GM12878 (cell line): ENCODE data around the gene DNMT3B. TPM values are rescaled to one million over a fixed set of nuclear protein-coding genes. Genes with fewer than 3 reads are reported as not detected.
A peak's percentile ranks its signal among the peaks of the same experiment; 100 is the strongest.

Source experiments
- ATAC-seq: fragments of 200-7000 bp; cut with Tn5 transposase; 3 replicates; pipeline ENCODE4 v1.9.1; 2020; ENCODE audit warnings: mild to moderate bottlenecking, moderate library complexity
- BruUV-seq: library from RNA; stranded (reverse); fragments of 400-500 nt; replicated peaks from 2 replicates; lab custom pipeline; 2021; lab: Mats Ljungman, UMichigan
- CTCF ChIA-PET: fragments of 300-600 bp; sonication (Branson Sonifier 250); formaldehyde crosslinking; extraction: SDS; loops from one replicate; lab custom pipeline; 2021; ENCODE audit warnings: inconsistent platforms; lab: Yijun Ruan, JAX
- POLR2A ChIA-PET: fragments of 350-600 bp; formaldehyde crosslinking; extraction: SDS; loops from one replicate; lab custom pipeline; 2021; ENCODE audit warnings: inconsistent platforms; lab: Charles Lee
- RAD21 ChIA-PET: fragments of 300-600 bp; sonication (Branson Sonifier 250); formaldehyde crosslinking; loops from one replicate; lab custom pipeline; 2023; ENCODE audit warnings: antibody characterized with exemption; ENCODE audit not compliant: unreplicated experiment; lab: Charles Lee
- SMC1A ChIA-PET: fragments of 300-600 bp; sonication (Branson Sonifier 250); formaldehyde crosslinking; loops from one replicate; lab custom pipeline; 2023; ENCODE audit not compliant: unreplicated experiment, uncharacterized antibody; lab: Charles Lee
- DNase-seq: peaks from one replicate; pipeline ENCODE4 v3.0.0-alpha.2; 2011; ENCODE audit warnings: low read depth, low spot score
- FAIRE-seq: peaks from 3 replicates; lab custom pipeline; 2011; peaks lifted over from hg19 to GRCh38; lab: Jason Lieb, UNC
- H2AFZ ChIP-seq: 2 replicates; pipeline ENCODE4 v1.6.0; 2011; ENCODE audit warnings: low read depth, low read length, control low read depth; ENCODE audit not compliant: control insufficient read depth
- H3K27ac ChIP-seq: 2 replicates; pipeline ENCODE4 v1.5.1; 2011; ENCODE audit warnings: control low read depth; ENCODE audit not compliant: control insufficient read depth, insufficient read depth
- H3K27me3 ChIP-seq, 2 experiments: replicated peaks in 1 of 2; 2 replicates each; pipeline versions ENCODE4 v1.6.0 to v1.6.1; 2011; ENCODE audit warnings: low read length in 1 of 2; ENCODE audit not compliant: control insufficient read depth in 2 of 2, insufficient read depth in 2 of 2
- H3K36me3 ChIP-seq, 2 experiments: 2 replicates each; pipeline ENCODE4 v1.5.1; 2011; ENCODE audit warnings: low read length in 1 of 2; ENCODE audit not compliant: control insufficient read depth in 2 of 2, insufficient read depth in 2 of 2
- H3K4me1 ChIP-seq: 2 replicates; pipeline ENCODE4 v1.6.1; 2011; ENCODE audit warnings: mild to moderate bottlenecking, low read length, moderate library complexity, mixed read lengths; ENCODE audit not compliant: control insufficient read depth, insufficient read depth
- H3K4me2 ChIP-seq: 2 replicates; pipeline ENCODE4 v1.6.0; 2011; ENCODE audit warnings: control low read depth; ENCODE audit not compliant: control insufficient read depth, insufficient read depth
- H3K4me3 ChIP-seq: fragments of 200-600 bp; sonication (generic); 2 replicates; pipeline ENCODE4 v1.5.1; 2016
- H3K79me2 ChIP-seq: 2 replicates; pipeline ENCODE4 v1.6.0; 2011; ENCODE audit warnings: low read length; ENCODE audit not compliant: control insufficient read depth, insufficient read depth
- H3K9ac ChIP-seq: 2 replicates; pipeline ENCODE4 v1.8.0; 2011; ENCODE audit warnings: low read length, control low read depth, mixed read lengths; ENCODE audit not compliant: control insufficient read depth, insufficient read depth
- H3K9me3 ChIP-seq: replicated peaks from 3 replicates; pipeline ENCODE4 v1.5.1; 2011; ENCODE audit warnings: mild to moderate bottlenecking, low read length; ENCODE audit not compliant: control insufficient read depth, insufficient read depth
- H4K20me1 ChIP-seq: 2 replicates; pipeline ENCODE4 v1.6.0; 2011; ENCODE audit not compliant: control insufficient read depth, insufficient read depth
- BCL11A ChIP-seq: IDR thresholded peaks from 2 replicates; pipeline ENCODE4 v1.6.1; 2011; ENCODE audit warnings: low read depth, low read length
- DPF2 ChIP-seq: fragments of 450-650 bp; IDR thresholded peaks from 2 replicates; pipeline ENCODE4 v1.6.1; 2017; ENCODE audit warnings: mild to moderate bottlenecking
- EP300 ChIP-seq, 2 experiments: fragments of 150-350 bp in 1 of 2; IDR thresholded peaks; 2 replicates each; pipeline ENCODE4 v1.6.1; 2011 to 2012; ENCODE audit warnings: low read depth in 2 of 2, low read length in 2 of 2, borderline replicate concordance in 1 of 2, improper control_type of control experiment in 1 of 2, inconsistent platforms in 1 of 2; ENCODE audit not compliant: control insufficient read depth in 1 of 2
- IKZF1 ChIP-seq: fragments of 450-650 bp; conservative IDR thresholded peaks from 2 replicates; pipeline ENCODE4 v1.6.1; 2017; ENCODE audit warnings: antibody characterized with exemption, mild to moderate bottlenecking
- SUZ12 ChIP-seq: fragments of 200-600 bp; sonication (generic); IDR thresholded peaks from one replicate; pipeline ENCODE4 v1.6.1; 2018; ENCODE audit warnings: antibody characterized with exemption, mild to moderate bottlenecking; ENCODE audit not compliant: unreplicated experiment
- ZNF384 ChIP-seq: IDR thresholded peaks from 2 replicates; pipeline ENCODE4 v1.6.1; 2012; ENCODE audit warnings: low read depth, mild to moderate bottlenecking, low read length, improper control_type of control experiment, borderline replicate concordance
- WGBS: methylation state at CpG from one replicate; pipeline ENCODE4 v1.1.6; 2016; ENCODE audit warnings: low lambda C conversion rate; ENCODE audit not compliant: insufficient replicate concordance, insufficient coverage; ENCODE audit errors: missing lambda C conversion rate; 5-methylcytosine and 5-hydroxymethylcytosine counted together
- in situ Hi-C: fragments of 300-500 bp; cut with MboI; formaldehyde crosslinking; loops from 9 replicates; pipeline ENCODE4 v1.14.3; 2018; ENCODE audit warnings: mixed read lengths
- intact Hi-C: fragments of 100-400 bp; cut with micrococcal nuclease; formaldehyde crosslinking; loops from one replicate; pipeline ENCODE4 v1.14.2; 2022; ENCODE audit not compliant: unreplicated experiment
- polyA plus RNA-seq, 11 experiments: library from polyadenylated mRNA; depleted of rRNA in 4 of 11; unstranded in 6 of 11; stranded (reverse) in 5 of 11; fragments of >200 nt; fragmentation: Nextera tagmentation in 4 of 11; fragmentation: Illumina TruSeq in 1 of 11; extraction: Ambion mirVana in 4 of 11; extraction: Trizol in 1 of 11; gene quantifications; 1 replicate in 1 of 11; 2 replicates in 10 of 11; pipeline versions ENCODE4 v1.2.1 to v1.2.3, GENCODE V29; 2011 to 2016; ENCODE audit warnings: inconsistent platforms in 2 of 11, missing spikeins in 2 of 11, low read depth in 1 of 11
- total RNA-seq, 4 experiments: library from RNA; depleted of rRNA in 3 of 4; stranded (reverse); fragments of >200 nt in 3 of 4; fragmentation: Illumina TruSeq in 1 of 4; extraction: Trizol in 1 of 4; gene quantifications; 2 replicates each; pipeline versions ENCODE4 v1.2.1 to v1.2.3, GENCODE V29; 2013 to 2021

Gene DNMT3B
- total and polyA plus RNA-seq, 10 of the 15 experiments (the other 5 are each of a cell fraction or from before 2014, with no cell fraction given) = 0.23 to 1.9 (median 1.1) TPM

- ChIA-PET SMC1A (interaction anchor here (1.6 to 2.1 kb wide), 2 partner anchors 57 to 88 kb away, joined by 7 read pairs; partner anchors contain the start of genes C20orf203 and MAPRE1), CTCF (interaction anchor here (1.0 to 3.3 kb wide), 5 partner anchors 15 to 111 kb away, joined by 3 to 15 read pairs (median 5); partner anchors contain the start of gene C20orf203), POLR2A (interaction anchor here (0.5 kb wide), 1 partner anchor 18 kb away, joined by 3 read pairs; no protein-coding TSS in a partner anchor), RAD21 (interaction anchor here (1.0 kb wide), 1 partner anchor 89 kb away, joined by 3 read pairs; the partner anchor contains the start of gene C20orf203)
- Histone ChIP-seq H3K9me3 (no peaks in the 10 kb centered on the region), H3K9ac (peak overlapping the region; percentile 52; the same call in 1 of the 2 replicates), H3K27ac (no peak overlapping the region), H3K4me2 (peak overlapping the region; percentile 96), H3K36me3 (no peaks in the 10 kb centered on the region), H3K4me1 (peaks cover 8% of the 10 kb centered on the region), H3K79me2 (no peaks in the 10 kb centered on the region), H3K27me3 (no peaks in the 10 kb centered on the region; a peak in 2 of 4 replicates), H4K20me1 (no peaks in the 10 kb centered on the region), H2AFZ (peak overlapping the region; percentile 71), H3K4me3 (peak overlapping the region; percentile 76)
- no peak for DNase-seq
- in situ Hi-C loops = no loop called here
- 2% methylated on average over 22 of the region's 30 CpGs for WGBS
- no TSS peak for BruUV-seq
- no peak for TF ChIP-seq BCL11A
- TF ChIP-seq DPF2 = 0 out of 2 replicates have a peak, but pooled peaks have one; percentile 6
- peak; percentile 38; the same call in 1 of the 2 replicates for TF ChIP-seq IKZF1
- intact Hi-C loops = no loop called here
- no peak for FAIRE-seq
- ATAC-seq = peak; percentile 16
Observed at GRCh38 chr20:32762754-32763201, 593 bp downstream of the DNMT3B start.

GRCh38 chr20:32763202-32764004, 1.2 kb downstream of the DNMT3B start:
- WGBS = 21% methylated on average over 35 of the region's 40 CpGs
- Histone ChIP-seq H3K4me2 (peak overlapping the region; percentile 96), H3K79me2 (no peaks in the 10 kb centered on the region), H3K9me3 (no peaks in the 10 kb centered on the region), H3K4me1 (peaks cover 8% of the 10 kb centered on the region), H3K4me3 (peak overlapping the region; percentile 76), H3K27ac (no peak overlapping the region), H3K36me3 (no peaks in the 10 kb centered on the region), H4K20me1 (no peaks in the 10 kb centered on the region), H3K9ac (no peak overlapping the region), H2AFZ (peak overlapping the region; percentile 71), H3K27me3 (no peaks in the 10 kb centered on the region; a peak in 2 of 4 replicates)
- ATAC-seq (peak; percentile 41), FAIRE-seq (no peak), DNase-seq (no peak)
- no TSS peak for BruUV-seq
- ChIA-PET POLR2A (no interaction called here), SMC1A (interaction anchor here (1.6 to 2.1 kb wide), 2 partner anchors 57 to 89 kb away, joined by 7 read pairs; partner anchors contain the start of genes C20orf203 and MAPRE1), RAD21 (no interaction called here), CTCF (interaction anchor here (1.0 to 3.3 kb wide), 4 partner anchors 15 to 112 kb away, joined by 3 to 15 read pairs (median 5); partner anchors contain the start of gene C20orf203)
- in situ Hi-C loops = no loop called here
- TF ChIP-seq SUZ12 (peak; percentile 54), ZNF384 (no peak), EP300 (IDR thresholded peaks at IDR 0.05; ENCODE audit: borderline replicate concordance in 1 of 2, control insufficient read depth in 1 of 2, low read depth in 2 of 2, low read length in 2 of 2) (no peak)
- intact Hi-C loops = no loop called here
